Left ventricle myocardium inferior (tissue), 1 donor: ENCODE results near the gene RAB26. TPM values are rescaled to one million over a fixed set of nuclear protein-coding genes. Genes with fewer than 3 reads are reported as not detected.
"Not testable (repeated sequence)": the region's sequence is repeated elsewhere in the genome, so short reads cannot be mapped to it uniquely, and the experiment has no call there.

Experiments used
- DNase-seq: peaks from one replicate; pipeline ENCODE4 v3.0.0-alpha.2; 2020
- H3K27ac ChIP-seq: fragments of 200-600 bp; replicated peaks from 2 replicates; pipeline ENCODE4 v1.8.0; 2021
- H3K27me3 ChIP-seq: fragments of 200-600 bp; 2 replicates; pipeline ENCODE4 v1.8.0; 2021; ENCODE audit warnings: low read depth
- H3K36me3 ChIP-seq: fragments of 200-600 bp; 2 replicates; pipeline ENCODE4 v1.8.0; 2021
- H3K4me1 ChIP-seq: fragments of 200-600 bp; 2 replicates; pipeline ENCODE4 v1.8.0; 2021
- H3K4me3 ChIP-seq: fragments of 200-600 bp; 2 replicates; pipeline ENCODE4 v1.8.0; 2021; ENCODE audit warnings: mild to moderate bottlenecking, moderate library complexity
- H3K9me3 ChIP-seq: fragments of 200-600 bp; replicated peaks from 2 replicates; pipeline ENCODE4 v1.8.0; 2021
- CTCF ChIP-seq: fragments of 200-600 bp; IDR thresholded peaks from 2 replicates; pipeline ENCODE4 v1.8.0; 2021; ENCODE audit warnings: antibody characterized with exemption, mild to moderate bottlenecking, borderline replicate concordance
- intact Hi-C: fragments of 100-400 bp; cut with micrococcal nuclease; formaldehyde crosslinking; loops from one replicate; pipeline ENCODE4 v1.11.0; 2022
- total RNA-seq: library from RNA; stranded (reverse); fragmentation: NEBNext Ultra II Directional; extraction: Animal tissue kit (Norgen Biotek cat#: 25700); gene quantifications from one replicate; pipeline ENCODE4 v1.2.1, GENCODE V29; 2021
- donor health status: DM: no; HTN: yes; CAD: no; lungs with severe emphysema.

The RAB26 gene
- total RNA-seq, 1 donor from 2014 or later = 1.7 TPM

DNA sequence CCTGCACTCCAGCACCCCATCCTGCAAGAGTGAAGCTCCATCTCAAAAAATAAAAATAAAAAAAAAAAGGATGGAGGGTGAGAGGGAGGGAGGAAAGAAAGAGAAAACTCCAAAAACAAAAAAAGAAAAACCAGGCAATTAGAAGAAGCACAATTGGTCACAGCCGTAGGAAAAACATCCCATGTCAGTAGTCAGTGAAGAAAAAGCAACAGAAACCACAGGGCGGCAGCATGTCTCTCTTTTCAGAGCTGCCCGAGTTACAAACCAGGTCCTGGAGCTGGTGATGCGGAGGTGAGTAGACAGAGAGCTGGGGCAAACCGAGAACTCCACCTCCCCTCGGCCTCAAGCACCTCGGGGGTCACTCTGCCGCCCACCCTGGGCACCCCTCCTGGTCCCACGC lies 27.1 kb upstream of the RAB26 start:
- DNase-seq, H3K9me3 ChIP-seq, intact Hi-C loops, H3K36me3 ChIP-seq, H3K27me3 ChIP-seq: not testable (repeated sequence)
- TF ChIP-seq CTCF = peak; percentile 51
- Histone ChIP-seq H3K27ac (peak overlapping the region; percentile 97), H3K4me1 (peaks cover 76% of the 10 kb centered on the region), H3K4me3 (peak overlapping the region; percentile 65)

DNA sequence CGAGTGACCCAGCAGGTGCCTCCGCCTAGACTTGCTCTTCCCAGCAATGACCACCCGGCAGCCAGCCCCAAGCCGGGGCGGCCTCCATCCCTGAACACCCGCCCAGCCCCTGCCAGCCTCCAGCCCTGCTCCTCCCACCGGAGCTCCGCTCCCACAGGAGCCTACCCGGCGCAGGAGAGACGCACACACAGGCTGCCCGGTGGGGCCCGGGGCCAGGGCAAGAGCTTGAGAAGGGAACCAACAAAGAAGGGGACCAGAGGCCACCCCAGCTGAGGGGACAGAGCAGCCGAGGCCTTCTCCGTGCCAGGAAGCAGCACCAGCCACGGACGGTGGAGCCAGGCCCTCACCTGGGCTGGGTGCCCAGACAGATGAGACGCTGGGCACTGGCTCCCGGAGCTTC lies 26.6 kb upstream of the RAB26 start:
- no peaks in the 10 kb centered on the region for H3K9me3 ChIP-seq
- H3K4me1 ChIP-seq = peaks cover 76% of the 10 kb centered on the region
- intact Hi-C loops = no loop called here
- H3K4me3 ChIP-seq = peak overlapping the region; percentile 65
- peak overlapping the region; percentile 97 for H3K27ac ChIP-seq
- DNase-seq = peak; percentile 62
- no peaks in the 10 kb centered on the region for H3K27me3 ChIP-seq
- no peak for TF ChIP-seq CTCF
- H3K36me3 ChIP-seq = peaks cover 6% of the 10 kb centered on the region

DNA sequence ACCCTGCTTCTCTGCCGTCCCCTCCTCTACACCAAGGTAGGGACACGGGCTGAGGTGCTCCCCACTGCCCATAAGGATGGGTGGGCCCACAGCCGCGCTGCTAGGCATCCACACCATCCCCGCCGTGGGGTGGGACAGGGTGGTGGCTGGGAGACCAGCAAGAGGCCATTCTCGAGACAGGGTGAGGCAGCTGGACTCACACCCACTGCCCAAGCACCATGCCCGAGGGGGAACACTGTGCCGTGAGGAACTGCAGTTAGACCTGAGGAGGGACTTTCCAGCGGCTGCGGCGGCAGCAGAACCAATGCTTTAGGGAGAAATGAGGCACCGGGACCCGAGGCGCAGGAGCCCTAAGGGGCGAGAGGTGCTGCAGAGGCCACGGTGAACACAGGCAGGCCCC lies 26.0 kb upstream of the RAB26 start:
- H3K4me1 ChIP-seq = peaks cover 76% of the 10 kb centered on the region
- TF ChIP-seq CTCF = no peak
- H3K9me3 ChIP-seq = no peaks in the 10 kb centered on the region
- H3K27me3 ChIP-seq = no peaks in the 10 kb centered on the region
- peak overlapping the region; percentile 65 for H3K4me3 ChIP-seq
- DNase-seq = no peak
- H3K27ac ChIP-seq = peak overlapping the region; percentile 97
- peaks cover under 1% of the 10 kb centered on the region for H3K36me3 ChIP-seq
- intact Hi-C loops = no loop called here

- H3K36me3 ChIP-seq, intact Hi-C loops, H3K9me3 ChIP-seq, H3K27me3 ChIP-seq, DNase-seq: not testable (repeated sequence)
- peaks cover 75% of the 10 kb centered on the region for H3K4me1 ChIP-seq
- peak overlapping the region; percentile 65 for H3K4me3 ChIP-seq
- H3K27ac ChIP-seq = peak overlapping the region; percentile 97
Measured at GRCh38 chr16:2122934-2123683, 25.3 kb upstream of the RAB26 start.

- H3K36me3 ChIP-seq, H3K27me3 ChIP-seq, DNase-seq, intact Hi-C loops, H3K9me3 ChIP-seq: not testable (repeated sequence)
- H3K27ac ChIP-seq = peak overlapping the region; percentile 97
- peak overlapping the region; percentile 65 for H3K4me3 ChIP-seq
- H3K4me1 ChIP-seq = peaks cover 81% of the 10 kb centered on the region
Measured at GRCh38 chr16:2123706-2124376, 24.6 kb upstream of the RAB26 start.

DNA sequence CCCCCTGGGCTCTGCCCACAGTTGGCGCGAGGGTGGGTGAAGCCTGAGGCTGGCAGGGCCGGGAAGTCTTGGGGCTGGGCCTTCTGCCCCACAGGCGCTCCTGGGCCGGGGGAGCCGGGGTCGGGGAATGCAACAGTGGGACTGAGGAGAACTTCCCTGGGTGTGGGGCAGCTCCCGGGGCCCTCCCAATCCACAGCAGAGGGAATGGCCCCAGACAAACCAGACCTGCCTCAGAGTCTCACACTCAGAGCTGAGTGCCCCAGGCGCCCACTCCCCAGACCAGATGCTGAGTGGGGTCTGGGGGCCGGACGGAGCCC lies 24.1 kb upstream of the RAB26 start:
- Histone ChIP-seq H3K27ac (peak overlapping the region; percentile 97), H3K4me1 (peaks cover 83% of the 10 kb centered on the region), H3K4me3 (peak overlapping the region; percentile 65)
- DNase-seq, H3K9me3 ChIP-seq, H3K27me3 ChIP-seq, intact Hi-C loops, H3K36me3 ChIP-seq: not testable (repeated sequence)

DNA sequence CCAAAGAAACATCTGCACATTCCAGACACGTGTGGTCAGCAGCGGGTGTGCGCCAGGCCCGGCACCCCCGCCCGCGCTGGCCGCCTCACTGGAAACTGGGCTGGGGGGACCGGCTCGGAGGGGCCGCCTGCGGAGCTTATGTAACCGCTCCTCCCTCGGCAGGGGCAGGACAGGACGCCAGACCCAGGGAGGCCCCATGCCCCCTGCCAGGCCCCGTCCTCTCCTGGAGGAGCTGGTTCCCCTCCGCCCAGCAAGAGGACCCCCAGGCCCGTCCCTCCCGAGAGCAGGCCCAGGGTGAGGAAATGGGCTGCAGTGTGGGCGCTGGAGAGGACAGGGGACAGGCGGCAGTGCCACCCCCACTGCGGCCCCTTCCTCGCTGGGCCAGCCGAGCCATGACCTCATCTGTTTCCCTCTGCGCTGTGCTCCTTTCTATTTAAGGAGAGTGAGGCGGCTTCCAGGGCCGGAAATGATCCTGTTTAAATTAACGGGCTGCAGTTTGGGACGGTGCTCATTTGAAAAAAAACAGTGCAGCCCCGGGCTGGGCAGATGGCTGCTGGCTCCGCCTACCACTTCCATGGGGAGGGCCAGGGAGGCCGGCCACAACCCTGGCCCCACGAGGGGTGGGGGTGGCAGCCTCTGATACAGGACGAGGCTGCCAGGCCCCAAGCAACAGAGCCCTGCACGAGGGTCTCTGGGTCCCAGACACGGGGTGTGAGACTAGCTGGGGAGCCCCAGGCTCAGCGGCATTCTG lies 23.6 kb upstream of the RAB26 start:
- DNase-seq = peak; percentile 82
- peak overlapping the region; percentile 65 for H3K4me3 ChIP-seq
- H3K27me3 ChIP-seq, H3K9me3 ChIP-seq, H3K36me3 ChIP-seq, intact Hi-C loops: not testable (repeated sequence)
- H3K27ac ChIP-seq = peak overlapping the region; percentile 97
- peaks cover 83% of the 10 kb centered on the region for H3K4me1 ChIP-seq

GRCh38 chr16:2125609-2126008 lies 22.8 kb upstream of the RAB26 start:
- intact Hi-C loops, H3K36me3 ChIP-seq, DNase-seq, H3K9me3 ChIP-seq, H3K27me3 ChIP-seq: not testable (repeated sequence)
- Histone ChIP-seq H3K4me1 (peaks cover 87% of the 10 kb centered on the region), H3K4me3 (peak overlapping the region; percentile 65), H3K27ac (peak overlapping the region; percentile 97)

GRCh38 chr16:2126161-2126743 lies 22.2 kb upstream of the RAB26 start:
- peak; percentile 58 for DNase-seq
- Histone ChIP-seq H3K4me3 (peak overlapping the region; percentile 65), H3K27ac (peak overlapping the region; percentile 97), H3K4me1 (peaks cover 87% of the 10 kb centered on the region)
- H3K27me3 ChIP-seq, intact Hi-C loops, H3K36me3 ChIP-seq, H3K9me3 ChIP-seq: not testable (repeated sequence)

GRCh38 chr16:2126928-2127556 lies 21.4 kb upstream of the RAB26 start:
- H3K9me3 ChIP-seq, intact Hi-C loops, H3K27me3 ChIP-seq, H3K36me3 ChIP-seq: not testable (repeated sequence)
- DNase-seq = peak; percentile 38
- Histone ChIP-seq H3K4me3 (peak overlapping the region; percentile 65), H3K4me1 (peaks cover 85% of the 10 kb centered on the region), H3K27ac (peak overlapping the region; percentile 97)
